H1 (cell line): Measurements from ENCODE around the gene GRIN2C. TPM values are rescaled to one million over a fixed set of nuclear protein-coding genes. Genes with fewer than 3 reads are reported as not detected.

Experiments
- CTCF ChIA-PET: fragments of 300-600 bp; sonication (Branson Sonifier 250); formaldehyde crosslinking; loops from one replicate; lab custom pipeline; 2021; ENCODE audit not compliant: partially characterized antibody; lab: Charles Lee
- POLR2A ChIA-PET: fragments of 300-600 bp; sonication (Branson Sonifier 250); formaldehyde crosslinking; loops from one replicate; lab custom pipeline; 2021; ENCODE audit warnings: inconsistent platforms; ENCODE audit not compliant: partially characterized antibody; lab: Charles Lee
- DNase-seq, 2 experiments: peaks; one replicate each; pipeline versions ENCODE4 v3.0.0 to v3.0.0-alpha.2; 2010 to 2022; ENCODE audit warnings: low spot score in 2 of 2, low read depth in 1 of 2, mixed read lengths in 1 of 2
- FAIRE-seq: peaks from 2 replicates; lab custom pipeline; 2011; peaks lifted over from hg19 to GRCh38; lab: Jason Lieb, UNC
- H2AFZ ChIP-seq: 2 replicates; pipeline ENCODE4 v1.8.1; 2012; ENCODE audit warnings: low read length, inconsistent platforms
- H2AK5ac ChIP-seq: 2 replicates; pipeline ENCODE4 v1.6.1; 2013; ENCODE audit warnings: low read depth, low read length
- H2BK120ac ChIP-seq: replicated peaks from 2 replicates; pipeline ENCODE3; 2013; ENCODE audit warnings: low read depth, low read length, inconsistent platforms
- H2BK12ac ChIP-seq: 2 replicates; pipeline ENCODE4 v1.6.1; 2013; ENCODE audit warnings: low read depth, low read length
- H2BK15ac ChIP-seq: 2 replicates; pipeline ENCODE4 v1.6.1; 2013; ENCODE audit warnings: low read length
- H2BK20ac ChIP-seq: 2 replicates; pipeline ENCODE4 v1.6.1; 2013; ENCODE audit warnings: low read length
- H2BK5ac ChIP-seq: 2 replicates; pipeline ENCODE4 v1.6.1; 2013; ENCODE audit warnings: low read depth, low read length
- H3K14ac ChIP-seq: 2 replicates; pipeline ENCODE4 v1.6.1; 2013; ENCODE audit warnings: inconsistent platforms; ENCODE audit not compliant: insufficient read length
- H3K18ac ChIP-seq: 2 replicates; pipeline ENCODE4 v1.6.1; 2013; ENCODE audit warnings: low read length; ENCODE audit errors: extremely low read depth
- H3K23ac ChIP-seq: 2 replicates; pipeline ENCODE4 v1.6.1; 2013; ENCODE audit warnings: inconsistent platforms; ENCODE audit not compliant: insufficient read length
- H3K23me2 ChIP-seq: 2 replicates; pipeline ENCODE4 v1.6.1; 2013; ENCODE audit warnings: low read depth, low read length
- H3K27ac ChIP-seq: 2 replicates; pipeline ENCODE4 v1.6.1; 2011; ENCODE audit warnings: low read depth, low read length, inconsistent platforms
- H3K27me3 ChIP-seq, 4 experiments: replicated peaks in 1 of 4; 1 replicate in 1 of 4; 2 replicates in 3 of 4; pipeline versions ENCODE4 v1.6.1 to v1.8.1; 2011 to 2013; ENCODE audit warnings: low read length in 3 of 4, mild to moderate bottlenecking in 3 of 4, inconsistent platforms in 2 of 4, mixed read lengths in 2 of 4, moderate library complexity in 1 of 4; ENCODE audit not compliant: control insufficient read depth in 3 of 4, insufficient read depth in 3 of 4; ENCODE audit errors: extremely low read depth in 1 of 4
- H3K36me3 ChIP-seq, 4 experiments: 2 replicates each; pipeline versions ENCODE4 v1.6.1 to v1.8.1; 2011 to 2013; ENCODE audit warnings: mild to moderate bottlenecking in 4 of 4, low read length in 3 of 4, moderate library complexity in 2 of 4, control low read depth in 1 of 4, inconsistent platforms in 1 of 4; ENCODE audit not compliant: insufficient read depth in 4 of 4, control insufficient read depth in 2 of 4
- H3K4ac ChIP-seq: replicated peaks from 2 replicates; pipeline ENCODE3; 2013; ENCODE audit warnings: low read length, low read depth, mixed read lengths, inconsistent platforms; ENCODE audit not compliant: insufficient read length
- H3K4me1 ChIP-seq, 4 experiments: replicated peaks in 1 of 4; 1 replicate in 1 of 4; 2 replicates in 3 of 4; pipeline versions ENCODE4 v1.6.1 to v1.8.1; 2011 to 2013; ENCODE audit warnings: low read length in 3 of 4, inconsistent platforms in 2 of 4, mixed read lengths in 1 of 4; ENCODE audit not compliant: insufficient read depth in 4 of 4, control insufficient read depth in 3 of 4
- H3K4me2 ChIP-seq, 2 experiments: 2 replicates each; pipeline versions ENCODE4 v1.6.1 to v1.8.1; 2011 to 2013; ENCODE audit warnings: low read depth in 2 of 2, low read length in 2 of 2, control low read depth in 1 of 2, inconsistent platforms in 1 of 2, mild to moderate bottlenecking in 1 of 2; ENCODE audit not compliant: insufficient read depth in 1 of 2
- H3K4me3 ChIP-seq, 4 experiments: fragments of 200-600, 300-600 bp in 1 of 4; sonication (generic), shearing (Covaris generic), sonication (Bioruptor Twin) in 1 of 4; 2 replicates each; pipeline versions ENCODE4 v1.5.1 to v1.8.1; 2011 to 2016; ENCODE audit warnings: low read length in 4 of 4, low read depth in 3 of 4, control low read depth in 2 of 4, inconsistent platforms in 2 of 4, mild to moderate bottlenecking in 2 of 4, mixed read lengths in 1 of 4, moderate library complexity in 1 of 4; ENCODE audit not compliant: insufficient read depth in 2 of 4; ENCODE audit errors: extremely low read depth in 1 of 4
- H3K56ac ChIP-seq: replicated peaks from 2 replicates; pipeline ENCODE3; 2013; ENCODE audit warnings: low read depth, mild to moderate bottlenecking, mixed read lengths, low read length, inconsistent platforms; ENCODE audit not compliant: insufficient read length
- H3K79me1 ChIP-seq: 2 replicates; pipeline ENCODE4 v1.6.1; 2013; ENCODE audit warnings: low read depth, low read length, control low read depth
- H3K79me2 ChIP-seq, 2 experiments: 2 replicates each; pipeline versions ENCODE4 v1.6.1 to v1.8.1; 2012 to 2013; ENCODE audit warnings: low read length in 2 of 2, mild to moderate bottlenecking in 2 of 2, inconsistent platforms in 1 of 2; ENCODE audit not compliant: insufficient read depth in 2 of 2, control insufficient read depth in 1 of 2
- H3K9ac ChIP-seq, 4 experiments: replicated peaks in 1 of 4; 1 replicate in 1 of 4; 2 replicates in 3 of 4; pipeline versions ENCODE4 v1.6.1 to v1.8.1; 2011 to 2013; ENCODE audit warnings: low read depth in 3 of 4, low read length in 3 of 4, control low read depth in 2 of 4, mild to moderate bottlenecking in 2 of 4, moderate library complexity in 2 of 4, inconsistent platforms in 1 of 4; ENCODE audit errors: extremely low read depth in 1 of 4
- H3K9me3 ChIP-seq, 2 experiments: 2 replicates each; pipeline versions ENCODE4 v1.6.1 to v1.8.1; 2012 to 2013; ENCODE audit warnings: mild to moderate bottlenecking in 2 of 2, moderate library complexity in 2 of 2, control low read depth in 1 of 2, inconsistent platforms in 1 of 2, low read depth in 1 of 2, low read length in 1 of 2, mixed read lengths in 1 of 2; ENCODE audit not compliant: insufficient read depth in 2 of 2
- H4K20me1 ChIP-seq, 2 experiments: replicated peaks in 1 of 2; 2 replicates each; pipeline versions ENCODE3 to v1.8.1; 2011 to 2013; ENCODE audit warnings: inconsistent platforms in 2 of 2, low read length in 2 of 2, mild to moderate bottlenecking in 1 of 2; ENCODE audit not compliant: insufficient read depth in 2 of 2, control insufficient read depth in 1 of 2
- H4K5ac ChIP-seq: 2 replicates; pipeline ENCODE4 v1.6.1; 2013; ENCODE audit warnings: low read length, low read depth, mixed read lengths, inconsistent platforms; ENCODE audit not compliant: insufficient read length
- H4K8ac ChIP-seq: 2 replicates; pipeline ENCODE4 v1.8.0; 2013; ENCODE audit warnings: mild to moderate bottlenecking, moderate library complexity, low read length, inconsistent platforms; ENCODE audit not compliant: insufficient read depth; ENCODE audit errors: extremely low read depth
- H4K91ac ChIP-seq: replicated peaks from 2 replicates; pipeline ENCODE3; 2013; ENCODE audit warnings: low read length, mixed read lengths, inconsistent platforms; ENCODE audit not compliant: insufficient read length
- BCL11A ChIP-seq, 2 experiments: IDR thresholded peaks; one replicate each; pipeline ENCODE4 v1.6.1; 2011; ENCODE audit warnings: low read depth in 2 of 2, low read length in 2 of 2, mild to moderate bottlenecking in 2 of 2
- CTBP2 ChIP-seq: IDR thresholded peaks from 2 replicates; pipeline ENCODE4 v1.7.0; 2011; ENCODE audit warnings: borderline replicate concordance, mild to moderate bottlenecking, moderate library complexity, mixed read lengths, low read length; ENCODE audit not compliant: insufficient read depth, insufficient read length
- HDAC6 ChIP-seq: IDR thresholded peaks from one replicate; pipeline ENCODE4 v1.7.1; 2012; ENCODE audit warnings: low read depth, mild to moderate bottlenecking, inconsistent platforms, low read length, moderate library complexity
- PHF8 ChIP-seq: fragments of 200-600 bp; sonication (generic); conservative IDR thresholded peaks from 2 replicates; pipeline ENCODE4 v1.7.1; 2012; ENCODE audit warnings: low read depth, mild to moderate bottlenecking, inconsistent platforms, low read length, moderate library complexity
- POLR2AphosphoS5 ChIP-seq: IDR thresholded peaks from 2 replicates; pipeline ENCODE4 v1.6.1; 2011; ENCODE audit warnings: low read depth, low read length
- POU5F1 ChIP-seq: IDR thresholded peaks from 2 replicates; pipeline ENCODE4 v1.6.1; 2011; ENCODE audit warnings: low read depth, mild to moderate bottlenecking, low read length, moderate library complexity
- RXRA ChIP-seq: IDR thresholded peaks from 2 replicates; pipeline ENCODE4 v1.6.1; 2011; ENCODE audit warnings: low read depth, mild to moderate bottlenecking, low read length, moderate library complexity; ENCODE audit not compliant: insufficient read depth
- SIX5 ChIP-seq: IDR thresholded peaks from 2 replicates; pipeline ENCODE4 v1.6.1; 2011; ENCODE audit warnings: mild to moderate bottlenecking, low read depth, low read length
- SP1 ChIP-seq: IDR thresholded peaks from 2 replicates; pipeline ENCODE4 v1.6.1; 2011; ENCODE audit warnings: low read depth, low read length
- SUZ12 ChIP-seq: fragments of 200-600 bp; sonication (generic); IDR thresholded peaks from 2 replicates; pipeline ENCODE4 v1.6.1; 2012; ENCODE audit warnings: mild to moderate bottlenecking, inconsistent platforms, low read length, moderate library complexity, mixed read lengths
- TCF12 ChIP-seq: IDR thresholded peaks from 2 replicates; pipeline ENCODE4 v1.6.1; 2011; ENCODE audit warnings: low read depth, mild to moderate bottlenecking, low read length
- WGBS, 2 experiments: shearing (Covaris generic) in 1 of 2; methylation state at CpG; one replicate each; pipeline versions ENCODE4 v1.1.6 to v1.1.7; 2013 to 2015; ENCODE audit warnings: low lambda C conversion rate in 2 of 2, mixed read lengths in 2 of 2, inconsistent platforms in 1 of 2, low coverage in 1 of 2, missing lambda C conversion rate in 1 of 2; ENCODE audit not compliant: insufficient replicate concordance in 2 of 2, insufficient coverage in 1 of 2, insufficient read length in 1 of 2; ENCODE audit errors: extremely low coverage in 1 of 2, missing lambda C conversion rate in 1 of 2; 5-methylcytosine and 5-hydroxymethylcytosine counted together
- polyA plus RNA-seq, 7 experiments: library from polyadenylated mRNA; depleted of rRNA in 3 of 7; stranded (reverse) in 5 of 7; unstranded in 2 of 7; fragments of >200 nt in 5 of 7; fragments of 200-250 nt in 2 of 7; gene quantifications; 1 replicate in 5 of 7; 2 replicates in 1 of 7; 4 replicates in 1 of 7; pipeline versions ENCODE4 v1.2.1 to v1.2.3, GENCODE V29; 2011 to 2013; ENCODE audit warnings: missing spikeins in 2 of 7, mixed read lengths in 2 of 7
- total RNA-seq: library from RNA; stranded (reverse); fragmentation: NEBNext Ultra II Directional; extraction: Animal tissue kit (Norgen Biotek cat#: 25700); gene quantifications from 2 replicates; pipeline ENCODE4 v1.2.1, GENCODE V29; 2021
- TF ChIP-seq, protein P1 (sequence below): IDR thresholded peaks from 2 replicates; pipeline ENCODE4 v1.6.1; 2012; ENCODE audit warnings: low read length, inconsistent platforms

Gene GRIN2C
- total and polyA plus RNA-seq, 2 of the 8 experiments (the other 6 are each of a cell fraction or from before 2014, with no cell fraction given): 0.06 to 0.07 TPM

DNA sequence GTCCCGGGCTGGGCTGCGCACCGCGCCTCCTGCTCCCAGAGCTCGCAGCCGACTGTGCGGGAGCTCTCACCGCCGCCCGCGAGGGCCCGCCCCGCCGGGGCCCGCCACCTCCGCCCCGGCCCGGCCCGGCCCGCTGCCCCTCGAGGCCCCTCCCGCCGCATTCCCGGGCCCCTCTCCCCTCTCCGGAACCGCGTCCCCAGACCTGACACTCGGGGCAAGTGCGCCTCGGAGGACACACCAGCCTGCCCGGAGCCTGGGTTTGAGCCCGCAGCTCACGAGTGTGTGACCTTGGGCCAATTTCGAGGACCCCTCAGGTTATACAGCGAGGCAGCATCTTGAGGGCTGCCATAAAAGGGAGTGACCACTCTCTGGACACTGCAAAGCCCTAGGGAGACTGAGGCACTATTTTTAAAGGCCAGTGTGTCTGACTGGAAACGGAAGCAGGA lies 2.0 kb upstream of the GRIN2C start:
- Histone ChIP-seq H3K56ac (no peak overlapping the region), H4K5ac (no peak overlapping the region), H2AFZ (no peak overlapping the region), H3K79me2 (no peaks in the 10 kb centered on the region), H3K36me3 (peaks cover 0 to 17% (median under 1%) of the 10 kb centered on the region in 4 experiments; a peak in 2 of 8 replicates), H3K9me3 (no peaks in the 10 kb centered on the region), H3K4ac (no peak overlapping the region), H3K18ac (no peak overlapping the region), H3K9ac (no peak overlapping the region), H4K20me1 (peaks cover 2 to 7% of the 10 kb centered on the region in 2 experiments), H3K14ac (no peak overlapping the region), H3K27ac (no peak overlapping the region), H3K27me3 (peaks cover 45 to 54% (median 50%) of the 10 kb centered on the region in 4 experiments), H4K91ac (no peak overlapping the region), H4K8ac (no peak overlapping the region), H3K4me1 (peaks cover 0 to 8% (median 5%) of the 10 kb centered on the region in 4 experiments; a peak in 4 of 7 replicates), H3K23ac (no peak overlapping the region), H2BK20ac (no peak overlapping the region), H2BK15ac (no peak overlapping the region), H3K4me2 (peak overlapping the region; percentile 74 to 88), H2BK5ac (no peak overlapping the region), H2BK120ac (no peak overlapping the region), H3K79me1 (no peaks in the 10 kb centered on the region), H2BK12ac (no peak overlapping the region), H3K23me2 (no peaks in the 10 kb centered on the region; the same call in 1 of the 2 replicates), H3K4me3 (peak overlapping the region in 1 of 4 experiments; percentile 52; a peak in 2 of 8 replicates), H2AK5ac (no peak overlapping the region)
- 35% methylated on average over 9 of the region's 36 CpGs; no CpG with 5 or more reads in 1 of the 2 experiments for WGBS, 2 experiments
- FAIRE-seq (no peak), DNase-seq (peak in 1 of 2 experiments; percentile 69)
- POLR2A ChIA-PET: interaction anchor here (0.7 to 3.5 kb wide), 13 partner anchors 9 to 174 kb away, joined by 3 to 17 read pairs (median 4); partner anchors contain the start of genes FDXR and NAT9
- CTCF ChIA-PET: interaction anchor here (0.6 to 99.6 kb wide), 27 partner anchors 18 to 499 kb away, joined by 3 to 2981 read pairs (median 4); partner anchors contain the start of genes BTBD17, FDXR, GRIN2C and MRPL58
- TF ChIP-seq CTBP2 (peak; percentile 54), SUZ12 (peak; percentile 45; the same call in 1 of the 2 replicates), TCF12 (no peak), HDAC6 (no peak), SP1 (no peak), PHF8 (no peak), POU5F1 (no peak), BCL11A (IDR thresholded peaks at IDR 0.05; ENCODE audit: low read depth in 2 of 2, low read length in 2 of 2) (no peak), RXRA (no peak), SIX5 (no peak), POLR2AphosphoS5 (no peak)
- TF ChIP-seq, protein P1, sequence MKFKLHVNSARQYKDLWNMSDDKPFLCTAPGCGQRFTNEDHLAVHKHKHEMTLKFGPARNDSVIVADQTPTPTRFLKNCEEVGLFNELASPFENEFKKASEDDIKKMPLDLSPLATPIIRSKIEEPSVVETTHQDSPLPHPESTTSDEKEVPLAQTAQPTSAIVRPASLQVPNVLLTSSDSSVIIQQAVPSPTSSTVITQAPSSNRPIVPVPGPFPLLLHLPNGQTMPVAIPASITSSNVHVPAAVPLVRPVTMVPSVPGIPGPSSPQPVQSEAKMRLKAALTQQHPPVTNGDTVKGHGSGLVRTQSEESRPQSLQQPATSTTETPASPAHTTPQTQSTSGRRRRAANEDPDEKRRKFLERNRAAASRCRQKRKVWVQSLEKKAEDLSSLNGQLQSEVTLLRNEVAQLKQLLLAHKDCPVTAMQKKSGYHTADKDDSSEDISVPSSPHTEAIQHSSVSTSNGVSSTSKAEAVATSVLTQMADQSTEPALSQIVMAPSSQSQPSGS: 0 out of 2 replicates have a peak, but pooled peaks have one; percentile 43
